ENCODE measurements around the gene SKAP1.

SKAP1 gene

DNA sequence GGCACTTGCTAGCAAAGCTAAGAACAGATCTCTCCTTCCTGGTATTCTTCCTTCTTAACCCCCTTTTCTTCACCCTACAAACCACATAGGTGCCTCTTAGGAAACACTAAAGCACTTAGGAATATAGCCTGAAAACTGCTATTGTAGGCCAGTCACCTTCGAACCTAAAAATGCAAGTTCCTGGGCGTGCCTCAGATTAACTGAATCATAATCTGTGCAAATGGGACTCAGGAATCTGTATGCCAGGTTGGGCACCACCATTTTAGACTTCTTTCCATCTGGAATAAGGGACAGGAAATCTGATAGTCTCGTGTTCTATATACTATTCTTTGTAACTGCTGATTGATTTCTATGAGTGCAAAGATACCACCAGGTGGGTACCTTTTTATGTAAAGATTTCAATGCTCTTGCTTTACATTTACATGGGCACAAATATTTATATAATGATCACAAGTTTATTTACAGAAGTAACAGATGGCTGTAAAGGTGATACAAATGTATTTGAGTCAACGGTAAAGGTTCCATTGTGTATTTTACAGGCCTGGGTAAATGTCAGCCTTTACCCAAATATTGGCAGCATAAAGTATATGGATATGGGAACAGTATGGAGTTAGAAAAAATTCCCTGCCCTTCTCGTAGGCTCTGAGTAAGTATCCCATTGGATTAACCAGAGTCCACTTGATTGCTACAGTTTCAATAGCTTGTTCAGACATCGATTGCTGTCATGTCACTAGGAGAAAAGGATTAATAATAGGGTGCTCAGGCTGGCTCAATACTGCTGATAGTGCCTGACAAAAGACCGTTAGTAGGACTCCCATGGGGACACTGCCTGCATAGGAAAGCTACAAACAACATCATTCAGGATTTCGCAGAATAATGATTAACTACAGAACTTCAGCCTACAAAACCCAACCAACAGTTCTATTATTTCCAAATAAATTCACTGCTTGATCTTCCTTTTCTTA, 197.7 kb downstream of the SKAP1 start:
- H3K36me3 ChIP-seq (ENCODE audit: control insufficient read depth, insufficient read depth, low read length): no peaks in the 10 kb centered on the region
- DNase-seq (ENCODE audit: extremely low read depth, insufficient read length): no peak
- no peaks in the 10 kb centered on the region for H3K27me3 ChIP-seq (replicated peaks; ENCODE audit: control insufficient read depth, insufficient read depth, low read length)
- TF ChIP-seq, protein P1, sequence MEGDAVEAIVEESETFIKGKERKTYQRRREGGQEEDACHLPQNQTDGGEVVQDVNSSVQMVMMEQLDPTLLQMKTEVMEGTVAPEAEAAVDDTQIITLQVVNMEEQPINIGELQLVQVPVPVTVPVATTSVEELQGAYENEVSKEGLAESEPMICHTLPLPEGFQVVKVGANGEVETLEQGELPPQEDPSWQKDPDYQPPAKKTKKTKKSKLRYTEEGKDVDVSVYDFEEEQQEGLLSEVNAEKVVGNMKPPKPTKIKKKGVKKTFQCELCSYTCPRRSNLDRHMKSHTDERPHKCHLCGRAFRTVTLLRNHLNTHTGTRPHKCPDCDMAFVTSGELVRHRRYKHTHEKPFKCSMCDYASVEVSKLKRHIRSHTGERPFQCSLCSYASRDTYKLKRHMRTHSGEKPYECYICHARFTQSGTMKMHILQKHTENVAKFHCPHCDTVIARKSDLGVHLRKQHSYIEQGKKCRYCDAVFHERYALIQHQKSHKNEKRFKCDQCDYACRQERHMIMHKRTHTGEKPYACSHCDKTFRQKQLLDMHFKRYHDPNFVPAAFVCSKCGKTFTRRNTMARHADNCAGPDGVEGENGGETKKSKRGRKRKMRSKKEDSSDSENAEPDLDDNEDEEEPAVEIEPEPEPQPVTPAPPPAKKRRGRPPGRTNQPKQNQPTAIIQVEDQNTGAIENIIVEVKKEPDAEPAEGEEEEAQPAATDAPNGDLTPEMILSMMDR (IDR thresholded peaks at IDR 0.05; ENCODE audit: insufficient read depth, low read length, poor library complexity, severe bottlenecking): no peak
- no peak overlapping the region for H3K4me3 ChIP-seq (replicated peaks; ENCODE audit: low read depth, low read length)

DNA sequence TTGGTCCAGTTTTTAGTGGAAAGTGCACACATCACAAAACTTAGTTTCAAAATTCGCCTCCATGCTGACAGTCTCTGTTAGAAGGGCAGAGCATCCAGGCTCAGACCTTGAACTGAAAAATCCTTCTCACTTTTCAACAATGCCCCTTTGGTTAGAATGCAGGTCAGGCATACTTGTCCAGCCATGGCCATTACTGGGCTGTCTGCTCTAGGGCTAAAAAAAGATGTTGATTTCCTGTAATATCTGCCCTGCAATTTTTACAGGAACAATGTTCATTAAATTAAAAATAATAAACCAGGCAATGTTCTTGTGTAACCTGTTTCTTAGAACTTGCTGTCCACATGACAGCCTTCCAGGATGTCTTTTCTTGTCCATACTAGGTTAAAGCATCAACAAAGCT, 200.1 kb downstream of the SKAP1 start:
- TF ChIP-seq, protein P1 (IDR thresholded peaks at IDR 0.05; ENCODE audit: insufficient read depth, low read length, poor library complexity, severe bottlenecking): no peak
- Histone ChIP-seq H3K36me3 (ENCODE audit: control insufficient read depth, insufficient read depth, low read length) (no peaks in the 10 kb centered on the region), H3K27me3 (replicated peaks; ENCODE audit: control insufficient read depth, insufficient read depth, low read length) (no peaks in the 10 kb centered on the region), H3K4me3 (replicated peaks; ENCODE audit: low read depth, low read length) (no peak overlapping the region)
- DNase-seq (ENCODE audit: extremely low read depth, insufficient read length): no peak

DNA sequence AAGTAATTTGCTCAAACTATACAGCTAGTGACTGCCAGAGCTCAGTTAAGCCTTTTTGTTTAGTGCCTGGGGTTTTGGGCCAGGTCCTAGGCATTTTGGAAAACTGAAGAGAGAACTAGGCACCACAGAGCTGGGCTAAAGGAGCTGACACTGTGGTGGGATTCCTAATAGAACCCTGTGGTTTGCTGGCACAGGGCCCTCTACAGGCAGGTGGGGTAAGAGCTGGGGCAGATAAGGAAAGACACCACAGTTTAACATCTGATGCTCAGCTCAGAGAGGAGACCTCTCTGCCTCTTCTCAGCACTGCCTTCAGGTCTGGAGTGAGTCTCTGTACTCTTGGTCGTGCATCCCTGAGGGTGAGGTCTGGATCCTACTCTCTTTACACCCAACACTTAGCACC, 201.3 kb downstream of the SKAP1 start:
- no peak for DNase-seq (ENCODE audit: extremely low read depth, insufficient read length)
- H3K4me3 ChIP-seq (replicated peaks; ENCODE audit: low read depth, low read length): no peak overlapping the region
- TF ChIP-seq, protein P1 (IDR thresholded peaks at IDR 0.05; ENCODE audit: insufficient read depth, low read length, poor library complexity, severe bottlenecking): peak; percentile 14
- H3K36me3 ChIP-seq (ENCODE audit: control insufficient read depth, insufficient read depth, low read length): no peaks in the 10 kb centered on the region
- H3K27me3 ChIP-seq (replicated peaks; ENCODE audit: control insufficient read depth, insufficient read depth, low read length): no peaks in the 10 kb centered on the region

DNA sequence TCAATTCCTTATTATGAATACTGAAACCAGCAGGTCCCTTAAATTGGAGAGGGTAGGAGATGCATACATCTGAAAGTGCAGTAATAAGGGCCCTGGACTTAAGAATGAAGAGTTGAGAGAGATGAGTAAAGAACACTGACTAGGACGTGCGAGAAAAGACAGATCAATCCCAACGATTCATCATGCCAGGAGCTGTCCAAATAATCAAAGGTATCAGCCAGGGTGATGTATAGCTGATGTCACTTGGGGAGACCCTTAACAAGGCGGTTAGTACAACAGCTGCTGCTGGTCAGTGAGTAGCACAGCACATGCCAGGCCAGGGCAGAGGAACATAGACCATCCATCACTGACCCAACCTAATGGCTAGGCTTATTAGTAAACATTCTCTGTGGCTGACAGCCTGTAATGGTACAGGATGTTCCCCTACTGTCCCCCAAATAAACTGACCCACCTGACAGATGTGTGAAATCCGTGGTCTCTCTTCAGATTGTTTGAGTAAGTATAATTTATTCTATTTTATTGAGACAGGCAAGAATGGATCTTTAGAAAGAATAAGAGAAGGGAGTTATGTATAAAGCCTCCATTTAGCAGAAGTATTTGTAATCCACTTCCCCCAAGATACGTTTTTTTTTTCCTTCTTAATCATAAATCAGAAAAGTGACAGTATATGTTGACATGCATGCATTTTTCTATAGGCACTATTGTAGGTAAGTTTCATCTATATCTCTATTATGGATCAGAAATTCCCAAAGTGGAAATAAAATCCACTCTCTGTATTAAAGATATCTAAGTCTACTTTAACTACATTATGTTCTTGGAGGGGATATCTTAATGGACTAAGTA, 204.1 kb downstream of the SKAP1 start:
- no peaks in the 10 kb centered on the region for H3K36me3 ChIP-seq (ENCODE audit: control insufficient read depth, insufficient read depth, low read length)
- no peak for DNase-seq (ENCODE audit: extremely low read depth, insufficient read length)
- no peak overlapping the region for H3K4me3 ChIP-seq (replicated peaks; ENCODE audit: low read depth, low read length)
- H3K27me3 ChIP-seq (replicated peaks; ENCODE audit: control insufficient read depth, insufficient read depth, low read length): no peaks in the 10 kb centered on the region
- TF ChIP-seq, protein P1 (IDR thresholded peaks at IDR 0.05; ENCODE audit: insufficient read depth, low read length, poor library complexity, severe bottlenecking): no peak

DNA sequence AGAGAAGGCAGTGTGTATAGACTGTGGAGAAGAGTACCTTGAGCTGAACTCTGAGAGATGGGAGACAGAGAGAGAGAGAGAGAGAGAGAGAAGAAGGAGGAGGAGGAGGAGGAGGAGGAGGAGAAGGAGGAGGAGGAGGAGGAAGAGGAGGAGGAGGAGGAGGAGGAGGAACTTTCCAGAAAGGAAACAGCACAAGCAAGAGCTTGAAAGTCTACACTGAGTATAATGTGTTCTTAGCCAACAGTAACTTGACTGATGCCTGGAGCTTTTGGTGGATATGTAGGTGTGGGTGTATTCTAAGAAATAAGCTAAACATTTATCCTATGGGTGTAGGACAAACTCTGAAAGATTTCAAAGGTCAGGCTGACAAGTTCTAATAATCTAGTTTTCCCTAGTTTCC, 206.1 kb downstream of the SKAP1 start:
- no peak for DNase-seq (ENCODE audit: extremely low read depth, insufficient read length)
- TF ChIP-seq, protein P1 (IDR thresholded peaks at IDR 0.05; ENCODE audit: insufficient read depth, low read length, poor library complexity, severe bottlenecking): no peak
- Histone ChIP-seq H3K36me3 (ENCODE audit: control insufficient read depth, insufficient read depth, low read length) (no peaks in the 10 kb centered on the region), H3K4me3 (replicated peaks; ENCODE audit: low read depth, low read length) (no peak overlapping the region), H3K27me3 (replicated peaks; ENCODE audit: control insufficient read depth, insufficient read depth, low read length) (no peaks in the 10 kb centered on the region)
